ENCODE results near the gene ZFYVE28. TPM values are rescaled to one million over a fixed set of nuclear protein-coding genes. Genes with fewer than 3 reads are reported as not detected.

The ZFYVE28 gene
- total RNA-seq, 4 donors from 2014 or later: 8.9 to 19.1 (median 16.4) TPM

DNA sequence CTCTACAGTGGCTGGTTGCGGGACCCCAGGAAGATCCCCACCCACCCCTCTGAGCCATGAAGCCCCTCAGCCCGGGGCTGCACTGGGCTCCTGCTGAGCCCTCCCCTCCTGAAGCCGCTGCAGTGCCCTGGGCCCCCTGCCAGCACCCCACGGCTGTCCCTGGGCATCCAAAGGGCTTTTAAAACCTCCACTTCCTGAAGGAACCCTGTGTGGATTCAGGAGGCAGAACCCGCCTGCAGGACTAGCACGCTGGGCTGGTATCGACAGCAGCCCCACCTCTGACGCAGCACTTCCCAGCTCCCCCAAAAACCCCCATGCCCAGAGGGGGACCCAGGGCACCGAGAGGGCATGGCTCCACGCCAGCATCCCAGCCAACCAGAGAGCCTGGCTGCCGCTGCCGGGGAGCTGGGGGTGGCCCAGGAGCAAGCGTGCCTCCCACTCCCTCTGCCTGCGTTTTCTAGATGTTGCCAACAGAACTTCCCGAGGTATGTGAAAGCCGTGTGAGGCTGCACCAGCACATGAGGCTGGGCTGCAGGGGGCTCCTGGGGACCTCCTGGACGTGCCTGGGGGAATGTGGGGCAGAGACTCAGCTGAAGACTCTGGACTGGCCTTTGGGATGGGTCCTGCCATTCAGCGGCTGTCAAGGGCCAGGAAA lies 162.8 kb downstream of the ZFYVE28 start:
- intact Hi-C loops (cut with DNase I): no loop called here
- Histone ChIP-seq H3K9me3 (no peaks in the 10 kb centered on the region), H3K36me3 (peaks cover 29 to 36% of the 10 kb centered on the region in 2 donors), H3K27ac (peak overlapping the region; percentile 73 to 96 (median 91)), H3K4me1 (peaks cover 58 to 62% of the 10 kb centered on the region in 2 donors), H3K27me3 (no peaks in the 10 kb centered on the region), H3K4me3 (replicated peaks in 1 of 3) (peak overlapping the region in 1 of 3 donors; percentile 3)
- WGBS, 2 donors: 14 to 19% methylated on average over 4 to 15 of the region's 18 CpGs
- TF ChIP-seq POLR2A (IDR thresholded peaks at IDR 0.05) (no peak), CTCF (IDR thresholded peaks at IDR 0.05) (no peak)
- DNase-seq: peak; percentile 69 to 76

DNA sequence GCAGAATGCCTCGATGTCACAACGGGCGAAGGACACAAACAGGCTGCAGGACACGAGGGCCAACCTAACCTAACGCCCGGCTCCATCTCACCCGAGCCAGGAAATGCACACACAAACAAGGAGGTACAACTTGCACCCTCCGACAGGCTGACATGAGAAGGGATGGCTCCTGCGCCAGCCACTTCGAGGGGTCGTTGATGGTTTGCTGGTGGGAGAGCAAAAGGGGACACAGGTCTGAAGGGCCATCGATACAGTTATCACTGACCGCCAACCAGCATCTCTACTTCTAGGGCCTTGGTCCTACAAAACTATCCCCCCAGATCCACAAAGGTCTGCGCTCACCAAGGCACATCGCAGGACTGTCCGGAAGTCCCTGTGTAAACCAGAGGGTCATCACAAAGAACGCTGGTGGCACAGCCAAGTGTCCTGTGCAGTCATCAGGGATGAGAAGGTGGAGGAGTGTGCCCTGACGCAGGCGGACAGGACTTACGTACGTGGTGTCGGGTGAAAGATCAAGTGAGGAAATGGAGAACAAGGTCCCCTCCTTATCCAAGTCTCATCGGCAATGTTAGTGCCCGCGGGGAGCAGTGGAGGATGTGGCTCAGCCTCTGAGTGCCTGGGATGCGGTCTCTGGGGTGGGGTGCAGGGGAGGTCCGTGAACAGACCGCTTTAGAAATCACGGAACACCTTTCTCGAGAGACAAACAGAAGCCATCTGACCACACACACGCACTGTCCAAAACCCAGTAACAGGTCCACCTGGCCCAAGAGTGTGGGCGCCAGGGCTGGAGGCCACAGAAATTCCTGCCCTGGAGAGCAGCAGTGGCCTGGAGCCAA lies 163.6 kb downstream of the ZFYVE28 start:
- H3K4me3 ChIP-seq (replicated peaks in 1 of 3): no peak overlapping the region
- no peak for DNase-seq
- intact Hi-C loops (cut with DNase I): no loop called here
- peaks cover 36 to 44% of the 10 kb centered on the region in 2 donors for H3K36me3 ChIP-seq
- peaks cover 50 to 54% of the 10 kb centered on the region in 2 donors for H3K4me1 ChIP-seq
- H3K27ac ChIP-seq: peak overlapping the region; percentile 73 to 96 (median 91)
- 83 to 86% methylated on average over 31 to 32 of the region's 32 CpGs for WGBS, 2 donors
- TF ChIP-seq CTCF (IDR thresholded peaks at IDR 0.05) (no peak), POLR2A (IDR thresholded peaks at IDR 0.05) (no peak)
- no peaks in the 10 kb centered on the region for H3K9me3 ChIP-seq
- no peaks in the 10 kb centered on the region for H3K27me3 ChIP-seq

GRCh38 chr4:2253160-2254084 lies 165.0 kb downstream of the ZFYVE28 start:
- Histone ChIP-seq H3K27me3 (no peaks in the 10 kb centered on the region), H3K27ac (no peak overlapping the region), H3K4me3 (replicated peaks in 1 of 3) (no peak overlapping the region), H3K4me1 (peaks cover 36 to 40% of the 10 kb centered on the region in 2 donors), H3K36me3 (peaks cover 48 to 58% of the 10 kb centered on the region in 2 donors), H3K9me3 (no peaks in the 10 kb centered on the region)
- TF ChIP-seq CTCF (IDR thresholded peaks at IDR 0.05) (no peak), POLR2A (IDR thresholded peaks at IDR 0.05) (no peak)
- WGBS, 2 donors: 80 to 85% methylated on average over 24 to 26 of the region's 32 CpGs
- DNase-seq: peak in 1 of 2 donors; percentile 2
- intact Hi-C loops (cut with DNase I): no loop called here

- intact Hi-C loops (cut with DNase I): no loop called here
- no peak overlapping the region for H3K4me3 ChIP-seq (replicated peaks in 1 of 3)
- no peaks in the 10 kb centered on the region for H3K27me3 ChIP-seq
- no peak overlapping the region for H3K27ac ChIP-seq
- TF ChIP-seq POLR2A (IDR thresholded peaks at IDR 0.05) (no peak), CTCF (IDR thresholded peaks at IDR 0.05) (no peak)
- H3K9me3 ChIP-seq: no peaks in the 10 kb centered on the region
- 78 to 83% methylated on average over 5 to 11 of the region's 12 CpGs for WGBS, 2 donors
- peaks cover 28 to 31% of the 10 kb centered on the region in 2 donors for H3K4me1 ChIP-seq
- peak in 1 of 2 donors; percentile 1 for DNase-seq
- peaks cover 45 to 61% of the 10 kb centered on the region in 2 donors for H3K36me3 ChIP-seq
These were observed 165.8 kb downstream of the ZFYVE28 start for GRCh38 chr4:2252530-2253091.
